NCI-H526 treated with DMSO at 0.1 percent for 48 hours (cell line): ENCODE measurements around the gene SLAMF1.
"Not testable (repeated sequence)": the region's sequence is repeated elsewhere in the genome, so short reads cannot be mapped to it uniquely, and the experiment has no call there.

Experiments used
- DNase-seq: peaks from one replicate; lab custom pipeline; 2025; lab: John Stamatoyannopoulos, UW

SLAMF1 gene

GRCh38 chr1:160563230-160563629 is 83.6 kb downstream of the SLAMF1 start:
- not testable (repeated sequence) for DNase-seq

GRCh38 chr1:160562745-160563144 is 84.1 kb downstream of the SLAMF1 start:
- DNase-seq, result not testable (repeated sequence)

- no peak for DNase-seq
Observed at GRCh38 chr1:160560806-160561205, 86.0 kb downstream of the SLAMF1 start.

- DNase-seq, result no peak
Observed at GRCh38 chr1:160560045-160560705, 86.7 kb downstream of the SLAMF1 start.

GRCh38 chr1:160559437-160559836 is 87.4 kb downstream of the SLAMF1 start:
- not testable (repeated sequence) for DNase-seq

GRCh38 chr1:160558660-160559380 is 88.0 kb downstream of the SLAMF1 start:
- no peak for DNase-seq
